IPS-NIHi7 (cell line): ENCODE results near the gene SCLY.

Source experiments
- DNase-seq: peaks from one replicate; pipeline ENCODE4 v3.0.0; 2012; ENCODE audit warnings: mixed read lengths; ENCODE audit errors: extremely low spot score

Gene SCLY

DNA sequence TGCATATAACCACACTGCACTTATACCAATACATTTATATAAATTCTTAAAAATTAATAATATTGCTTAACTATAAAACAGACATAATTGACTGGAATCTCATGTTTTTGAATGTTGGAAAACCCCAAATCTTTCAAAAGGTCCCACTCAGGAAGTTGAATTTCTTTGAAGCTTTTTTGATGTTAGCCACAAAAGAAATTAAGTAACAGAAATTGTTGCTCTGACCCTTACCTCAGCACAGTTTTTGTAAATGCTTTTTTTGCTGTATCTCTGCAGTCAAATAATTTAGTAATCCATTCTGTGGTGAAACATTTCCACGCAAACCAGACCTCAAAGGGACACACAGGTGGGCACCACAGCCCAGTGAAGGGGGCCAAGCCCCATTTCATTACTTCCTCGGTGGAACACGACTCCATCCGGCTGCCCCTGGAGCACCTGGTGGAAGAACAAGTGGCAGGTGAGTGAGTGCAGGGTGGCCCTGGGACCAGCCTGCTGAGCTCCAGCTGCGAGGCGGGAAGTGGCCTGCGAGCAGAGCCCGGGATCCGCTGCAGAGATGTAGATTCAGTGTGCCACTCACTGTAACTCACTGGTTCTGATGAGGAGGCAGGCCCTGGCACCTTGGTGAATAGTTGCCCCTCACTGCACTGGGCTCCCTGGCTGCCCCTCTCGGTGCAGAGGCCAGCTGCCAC lies 8.4 kb downstream of the SCLY start:
- DNase-seq, result no peak

DNA sequence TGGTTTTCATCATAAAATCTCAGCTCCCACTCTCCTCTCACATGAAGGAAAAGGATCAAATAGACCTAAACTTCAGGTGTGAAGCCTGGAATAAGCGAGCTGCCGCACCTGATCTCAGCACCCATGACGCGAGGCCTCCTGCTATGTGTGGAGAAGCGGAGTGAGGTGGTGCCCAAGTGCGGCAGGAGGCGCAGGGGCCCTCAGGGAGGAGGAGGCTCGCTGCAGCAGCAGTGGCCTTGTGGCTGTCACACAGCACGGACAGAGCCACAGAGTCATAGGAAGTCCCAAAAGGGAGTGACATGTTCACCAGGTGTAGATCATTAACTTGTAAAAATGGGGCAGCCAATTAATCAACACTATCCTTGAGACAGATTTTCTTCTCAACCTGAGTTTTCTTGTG lies 9.1 kb downstream of the SCLY start:
- no peak for DNase-seq

DNA sequence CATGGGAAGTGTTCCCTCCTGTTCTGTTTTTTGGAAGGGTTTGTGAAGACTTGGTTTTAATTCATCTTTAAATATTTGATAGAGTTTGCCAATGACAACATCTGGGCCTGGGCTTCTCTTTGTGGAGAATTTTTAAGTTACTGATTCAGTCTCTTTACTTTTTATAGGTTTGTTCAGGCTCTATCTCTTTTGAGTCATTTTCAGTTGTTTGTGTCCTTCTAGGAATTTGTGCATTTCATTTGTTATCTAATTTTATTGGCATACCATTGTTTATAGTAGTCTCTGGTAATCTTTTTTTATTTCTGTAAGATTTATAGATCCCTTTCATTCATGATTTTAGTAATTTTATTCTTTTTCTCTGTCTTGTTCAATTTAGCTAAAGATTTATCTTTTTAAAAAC lies 14.6 kb downstream of the SCLY start:
- no peak for DNase-seq

DNA sequence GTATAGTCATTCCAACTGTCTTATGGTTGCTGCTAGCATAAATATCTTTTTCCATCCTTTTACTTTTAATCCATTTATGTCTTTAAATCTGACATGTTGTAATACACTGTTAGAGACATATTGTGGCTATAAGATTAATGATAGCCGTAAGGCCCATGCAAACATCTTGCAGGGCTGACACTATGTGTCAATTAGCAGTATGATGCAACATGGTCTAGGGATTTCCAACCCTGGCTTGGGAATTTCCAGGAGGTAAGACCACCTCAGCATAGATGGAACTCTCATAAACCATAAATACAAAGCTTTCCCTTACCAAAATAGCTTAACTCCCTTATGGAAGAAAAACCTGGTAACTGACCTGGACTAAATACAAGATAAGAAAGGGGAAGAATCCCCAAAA lies 16.5 kb downstream of the SCLY start:
- DNase-seq, result no peak

DNA sequence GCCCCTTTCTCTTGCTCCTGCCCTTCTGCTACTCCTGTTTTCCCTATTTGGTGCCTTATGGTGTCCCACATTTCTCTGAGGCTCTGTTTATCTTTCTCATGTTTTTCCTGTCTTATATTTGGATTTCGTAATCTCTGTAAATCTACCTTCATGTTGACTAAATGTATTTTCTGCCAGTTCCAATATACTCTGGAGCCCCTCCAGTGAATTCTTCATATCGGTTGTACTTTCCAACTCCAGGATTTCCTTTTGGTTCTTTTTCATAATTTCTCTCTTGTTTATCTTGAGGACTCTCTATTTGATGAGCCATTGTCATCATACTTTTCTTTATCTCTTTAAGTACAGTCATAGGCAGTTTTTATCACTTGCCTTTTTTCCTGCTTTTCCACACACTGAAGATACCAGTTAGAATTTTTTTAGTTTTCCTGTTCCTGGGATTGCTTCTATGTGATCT lies 19.1 kb downstream of the SCLY start:
- no peak for DNase-seq

DNA sequence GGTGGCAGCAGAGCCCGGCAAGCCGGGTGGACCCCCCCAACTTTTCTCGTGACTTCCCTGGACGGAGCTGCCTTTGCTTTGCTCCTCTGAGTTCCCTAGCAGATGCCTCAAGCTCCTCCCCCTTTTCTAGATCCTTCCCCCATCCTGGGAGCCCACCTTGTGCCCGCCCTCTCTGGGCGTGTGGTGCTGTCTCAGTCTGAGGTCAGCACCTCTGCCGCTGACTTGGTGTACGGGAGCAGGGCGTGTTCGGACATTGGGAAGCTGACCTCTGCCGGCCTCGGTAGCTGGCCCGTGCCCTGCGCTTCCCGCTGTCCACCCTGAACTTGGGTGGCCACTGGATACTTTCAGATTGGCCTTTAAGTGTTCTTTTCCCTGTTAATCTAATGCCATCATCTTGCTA lies 19.7 kb downstream of the SCLY start:
- DNase-seq, result no peak

DNA sequence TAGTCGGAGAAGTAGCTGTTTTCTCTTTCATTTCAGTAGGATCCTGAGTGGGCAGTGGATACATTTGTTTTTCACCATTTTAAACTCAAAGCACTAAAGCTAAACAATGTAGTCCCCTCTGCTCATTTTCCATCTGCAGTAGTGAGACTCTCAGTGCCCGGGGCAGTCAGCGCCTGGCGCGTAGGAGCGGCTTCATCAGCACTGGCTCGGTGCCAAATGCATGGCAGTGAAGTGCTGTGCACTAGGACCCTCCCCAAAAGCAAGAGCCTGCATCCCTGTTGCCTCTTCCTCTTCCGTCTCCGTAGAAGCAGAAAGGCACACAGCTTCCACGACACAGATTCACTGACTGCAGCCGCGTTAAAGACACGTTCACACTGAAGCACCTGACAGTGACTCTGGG lies 20.3 kb downstream of the SCLY start:
- no peak for DNase-seq

DNA sequence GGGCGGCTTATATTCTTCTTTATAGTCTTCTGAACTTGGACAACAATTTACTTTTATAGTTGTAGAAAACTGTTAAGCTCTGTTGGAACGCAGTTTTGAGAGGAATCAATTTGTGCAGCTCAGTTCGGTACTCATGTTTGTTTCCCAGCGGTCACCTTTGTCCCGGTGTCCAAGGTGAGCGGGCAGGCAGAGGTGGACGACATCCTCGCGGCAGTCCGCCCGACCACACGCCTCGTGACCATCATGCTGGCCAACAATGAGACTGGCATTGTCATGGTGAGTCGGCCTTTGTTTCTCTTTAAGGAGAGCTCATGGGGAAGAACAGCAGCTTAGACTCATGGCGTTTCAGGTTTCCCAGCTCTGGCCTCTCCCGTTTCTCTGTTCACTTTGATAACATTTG lies 20.8 kb downstream of the SCLY start:
- DNase-seq, result no peak

DNA sequence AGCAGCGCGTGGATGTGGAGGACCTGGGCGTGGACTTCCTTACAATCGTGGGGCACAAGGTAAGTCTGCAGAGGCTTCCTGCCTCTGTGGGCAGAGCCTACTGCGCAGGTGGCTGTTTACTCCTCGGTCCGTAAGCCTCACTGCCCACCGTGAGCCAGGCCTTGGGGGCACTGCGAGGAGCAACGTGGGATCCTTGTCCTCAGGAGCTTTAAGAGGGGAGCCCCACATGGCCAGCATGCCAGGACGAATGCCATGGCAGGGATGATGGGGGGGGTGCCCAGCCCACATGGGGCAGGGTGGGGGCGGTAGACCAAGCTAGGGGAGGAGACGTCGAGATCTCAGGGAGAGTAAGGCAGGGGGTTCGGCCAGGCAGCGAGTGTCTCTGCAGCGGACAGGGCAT lies 21.4 kb downstream of the SCLY start:
- no peak for DNase-seq

DNA sequence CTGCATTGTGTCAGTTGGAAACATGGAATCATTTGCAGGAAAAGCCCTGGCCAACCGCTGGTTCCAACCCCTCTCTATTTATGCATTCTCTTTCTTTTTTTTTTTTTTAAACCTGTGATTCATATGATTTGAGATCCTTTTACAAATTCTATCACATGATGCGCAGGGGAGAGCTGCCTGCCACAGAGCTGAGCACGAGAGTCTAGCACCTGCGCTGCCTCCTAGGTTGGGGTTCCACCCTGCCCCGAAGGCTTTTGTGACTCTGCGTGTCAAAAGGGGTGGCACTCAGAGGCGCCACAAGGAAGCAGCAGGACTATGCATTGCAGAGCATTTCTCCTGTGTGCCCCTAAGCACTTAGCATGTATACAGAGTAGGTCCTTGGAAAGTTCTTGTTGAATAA lies 22.0 kb downstream of the SCLY start:
- no peak for DNase-seq

DNA sequence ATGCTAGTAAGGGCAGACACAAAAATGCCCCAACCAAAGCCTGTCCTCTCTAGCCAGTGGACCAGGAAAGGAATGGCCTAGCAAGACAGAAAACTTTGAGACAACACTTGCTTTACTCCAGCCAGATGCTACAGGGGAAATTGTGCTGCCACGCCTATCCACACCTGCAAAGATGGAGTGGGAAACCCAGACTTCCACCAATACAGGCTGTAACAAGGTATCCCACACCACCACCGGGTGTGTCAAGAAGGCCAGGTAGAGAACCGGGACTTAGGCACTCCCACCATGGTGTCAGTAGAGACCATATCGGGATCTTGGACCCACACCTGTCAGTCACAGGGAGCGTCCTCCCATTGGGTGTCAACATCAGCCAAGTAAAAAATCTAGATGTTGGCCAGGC lies 23.1 kb downstream of the SCLY start:
- DNase-seq, result no peak

DNA sequence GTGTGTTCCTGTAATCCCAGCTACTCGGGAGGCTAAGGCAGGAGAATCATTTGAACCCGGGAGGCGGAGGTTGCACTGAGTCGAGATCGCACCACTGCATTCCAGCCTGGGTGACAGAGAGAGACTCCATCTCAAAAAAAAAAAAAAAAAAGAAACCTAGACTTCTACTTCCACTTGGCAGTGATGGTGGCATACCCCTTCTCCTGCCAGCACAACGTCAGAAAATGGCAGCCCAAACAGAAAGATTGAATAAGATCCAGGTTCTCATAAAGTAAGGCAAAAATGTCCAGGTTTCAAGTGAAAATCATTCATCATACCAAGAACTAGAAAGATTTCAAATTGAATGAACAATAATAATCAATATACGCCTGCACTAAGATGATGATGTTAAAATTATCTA lies 24.0 kb downstream of the SCLY start:
- DNase-seq, result no peak

DNA sequence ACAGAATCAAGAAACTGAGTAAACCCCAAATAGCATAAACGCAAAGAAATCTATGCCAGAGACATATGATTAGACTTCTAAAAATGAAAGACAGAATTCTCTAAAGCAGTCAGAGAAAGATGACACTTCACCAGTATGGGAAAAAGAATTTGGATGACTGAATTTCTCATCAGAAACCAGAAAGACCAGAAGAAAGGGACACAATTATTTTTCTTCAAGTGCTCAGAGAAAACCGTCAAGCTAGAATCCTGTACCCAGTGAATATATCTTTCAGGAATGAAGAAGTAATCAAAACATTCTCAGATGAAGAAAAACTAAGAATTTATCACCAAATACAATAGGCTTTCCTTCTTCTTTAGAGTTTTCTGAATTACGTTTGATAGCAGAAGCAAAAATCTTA lies 25.1 kb downstream of the SCLY start:
- no peak for DNase-seq

DNA sequence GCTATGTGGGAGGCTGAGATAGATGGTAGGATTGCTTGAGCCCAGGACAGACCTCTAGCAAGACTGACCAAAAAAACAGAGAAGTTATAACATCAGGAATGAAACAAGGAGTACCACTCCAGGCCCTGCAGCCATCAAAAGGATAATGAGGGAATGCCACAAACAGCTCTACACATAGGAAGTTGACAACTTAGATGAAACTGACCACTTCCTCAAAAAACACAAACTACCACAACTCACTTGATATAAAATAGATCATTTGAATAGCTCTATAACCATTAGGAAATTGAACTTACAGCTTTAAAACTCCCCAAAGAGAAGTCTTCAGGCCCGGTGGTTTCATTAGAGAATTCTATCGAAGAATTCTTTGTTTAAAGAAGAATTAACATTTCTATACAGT lies 26.4 kb downstream of the SCLY start:
- DNase-seq, result no peak

DNA sequence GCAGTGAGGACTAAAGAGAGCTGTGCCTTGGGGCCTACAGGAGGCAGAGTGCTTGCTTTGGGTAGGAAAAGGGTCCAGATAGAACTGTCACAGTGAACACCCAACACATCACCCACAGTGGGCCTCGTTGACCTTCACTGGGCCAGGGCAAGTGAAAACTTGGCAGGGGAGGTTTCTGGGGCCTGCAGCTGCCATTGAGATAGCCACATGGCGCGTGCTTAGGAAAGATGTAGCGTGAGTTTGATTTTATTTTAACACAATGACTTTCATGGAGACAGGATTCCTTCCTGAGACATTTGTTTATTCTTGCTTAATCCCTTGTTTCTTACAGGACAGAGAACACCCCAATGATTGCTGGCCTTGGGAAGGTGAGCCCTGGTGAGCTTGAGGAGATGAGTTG lies 30.1 kb downstream of the SCLY start:
- DNase-seq, result no peak

DNA sequence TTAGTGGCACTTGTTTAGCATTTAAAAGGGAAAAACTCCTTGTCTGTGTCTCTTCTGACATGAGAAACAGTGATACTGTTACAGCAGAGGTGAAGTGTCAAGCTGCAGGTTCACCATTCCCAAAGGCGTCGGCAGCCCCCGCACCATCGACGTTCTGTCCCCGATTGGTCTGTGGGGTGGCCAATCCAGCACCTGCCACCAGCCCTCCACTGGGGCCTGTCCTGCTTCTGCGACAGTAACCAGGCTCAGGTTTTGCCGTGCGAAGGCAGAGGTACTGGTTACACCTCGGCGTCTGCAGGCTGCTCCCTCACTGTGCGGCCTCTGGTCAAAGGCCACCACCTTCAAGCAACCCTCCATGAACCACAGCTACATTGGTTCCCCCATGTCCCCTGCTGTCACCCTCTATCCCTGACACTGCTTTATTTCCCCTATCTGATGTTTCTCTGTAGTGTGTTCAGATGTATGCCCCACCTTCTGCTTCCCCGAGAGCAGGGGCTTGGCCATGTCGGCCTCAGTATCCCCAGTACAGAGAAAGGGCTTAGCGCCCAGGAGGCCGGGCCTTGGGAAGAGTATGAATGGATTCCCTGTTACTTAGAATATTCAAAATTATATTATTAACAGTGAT lies 30.7 kb downstream of the SCLY start:
- no peak for DNase-seq

DNA sequence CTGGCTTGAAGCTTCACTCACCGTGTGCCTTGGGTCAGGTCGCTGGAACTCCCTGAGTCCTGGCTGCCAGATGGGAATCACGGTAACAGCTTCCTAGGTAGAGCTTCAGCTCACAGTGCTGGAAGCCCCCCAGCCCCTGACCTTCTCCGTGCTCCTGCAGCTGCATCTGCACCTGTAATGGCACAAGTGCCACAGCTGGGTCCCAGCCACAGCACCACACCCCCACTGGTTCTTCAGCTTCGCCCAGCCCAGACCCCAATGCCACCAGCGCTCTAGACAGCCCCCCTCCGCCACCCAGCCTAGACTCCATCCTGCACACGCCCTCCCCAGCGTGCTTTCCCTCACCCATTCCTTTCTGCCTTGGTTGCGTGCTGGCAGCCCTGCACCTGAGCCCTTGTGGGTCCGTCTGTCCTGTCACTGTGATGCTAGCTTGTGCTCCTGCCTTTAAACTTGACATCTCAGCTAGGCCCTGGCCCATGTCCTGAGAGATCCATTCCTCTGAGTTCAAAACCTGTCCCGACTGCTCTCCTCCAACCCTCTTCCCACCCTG lies 31.8 kb downstream of the SCLY start:
- DNase-seq, result peak; percentile 7

DNA sequence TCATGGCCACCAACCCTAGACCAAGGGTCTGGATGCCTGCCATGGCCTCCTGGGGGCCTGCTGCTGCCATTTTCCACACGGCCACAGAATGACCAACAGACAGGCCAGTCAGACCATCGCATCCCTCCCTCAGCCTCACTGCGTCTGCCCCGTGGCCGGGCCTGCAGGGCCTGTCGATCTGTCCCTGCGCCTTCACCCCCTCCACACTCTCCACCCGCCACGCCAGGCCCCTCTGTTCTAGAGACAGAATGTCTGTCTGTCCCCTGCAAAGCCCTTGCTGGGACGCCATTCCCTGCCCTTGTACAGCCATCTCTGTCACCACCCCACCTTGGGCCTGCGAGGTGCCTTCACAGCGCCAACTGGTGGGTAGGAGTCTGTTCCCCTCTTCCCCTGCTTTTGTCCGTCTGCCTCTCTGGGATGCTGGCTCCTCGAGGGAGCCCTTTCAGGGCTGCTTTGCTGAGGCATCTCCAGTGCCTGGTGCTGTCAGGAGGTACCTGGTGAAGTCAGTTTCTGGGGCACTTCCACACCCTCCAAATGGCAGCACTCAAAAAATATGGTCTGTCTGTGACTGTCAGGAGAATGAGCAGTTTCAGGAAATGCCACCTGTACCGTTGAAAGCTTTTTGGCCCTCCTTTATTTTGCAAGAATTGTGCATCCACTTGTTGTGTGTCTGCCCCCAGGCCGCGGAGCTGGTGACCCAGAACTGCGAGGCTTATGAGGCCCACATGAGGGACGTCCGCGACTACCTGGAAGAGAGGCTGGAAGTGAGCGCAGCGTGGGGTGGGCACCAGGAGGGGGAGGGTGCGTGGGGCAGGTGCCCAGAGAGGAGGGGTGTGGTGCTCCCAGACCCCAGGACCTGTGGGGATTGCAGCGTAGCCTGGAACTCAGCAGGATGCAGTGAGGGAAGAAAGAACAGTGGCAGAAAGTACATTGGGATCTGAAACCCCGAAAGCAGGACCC lies 32.7 kb downstream of the SCLY start:
- DNase-seq, result peak; percentile 21

DNA sequence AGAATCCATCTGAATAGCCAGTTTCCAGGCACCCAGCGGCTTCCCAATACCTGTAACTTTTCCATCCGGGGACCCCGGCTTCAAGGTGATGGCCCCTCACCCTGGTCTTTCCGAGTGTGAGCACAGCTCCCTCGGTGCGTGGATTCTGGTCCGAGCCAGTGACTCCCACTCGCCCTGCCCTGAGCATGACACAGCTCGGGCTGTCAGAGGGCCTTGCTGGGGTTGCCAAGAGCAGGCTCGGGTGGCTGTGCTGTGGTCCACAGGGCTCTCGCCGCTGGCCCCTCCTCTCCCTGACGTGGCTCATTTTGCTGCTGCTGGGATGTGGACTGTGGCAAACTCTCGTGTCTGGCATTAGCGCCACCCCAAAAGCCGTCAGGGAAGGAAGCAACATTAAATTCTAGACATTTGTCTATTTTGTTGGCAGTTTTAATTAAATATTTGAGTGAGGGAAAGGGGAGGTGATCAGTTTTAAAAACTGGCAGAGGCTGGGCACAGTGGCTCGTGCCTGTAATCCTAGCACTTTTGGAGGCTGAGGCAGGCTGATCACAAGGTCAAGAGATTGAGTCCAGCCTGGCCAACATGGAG lies 33.7 kb downstream of the SCLY start:
- DNase-seq, result no peak

DNA sequence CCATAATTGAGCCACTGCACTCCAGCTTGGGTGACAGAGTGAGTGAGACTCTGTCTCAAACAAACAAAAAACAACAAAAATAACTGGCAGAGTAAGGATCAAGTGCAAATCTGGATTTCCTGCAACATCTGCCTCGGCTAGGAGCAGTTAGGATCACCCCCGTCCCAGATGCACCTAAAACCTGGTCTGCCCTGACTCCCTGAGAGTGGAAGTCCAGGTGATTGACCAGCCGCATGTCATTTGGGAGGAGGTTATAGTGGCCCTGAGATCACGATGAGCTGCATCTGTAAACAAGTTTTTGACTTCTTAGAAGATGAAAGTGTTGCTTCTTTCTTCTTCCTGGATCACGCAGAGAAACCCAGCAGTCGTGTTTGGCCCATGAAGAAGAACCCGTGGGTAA lies 34.3 kb downstream of the SCLY start:
- no peak for DNase-seq

DNA sequence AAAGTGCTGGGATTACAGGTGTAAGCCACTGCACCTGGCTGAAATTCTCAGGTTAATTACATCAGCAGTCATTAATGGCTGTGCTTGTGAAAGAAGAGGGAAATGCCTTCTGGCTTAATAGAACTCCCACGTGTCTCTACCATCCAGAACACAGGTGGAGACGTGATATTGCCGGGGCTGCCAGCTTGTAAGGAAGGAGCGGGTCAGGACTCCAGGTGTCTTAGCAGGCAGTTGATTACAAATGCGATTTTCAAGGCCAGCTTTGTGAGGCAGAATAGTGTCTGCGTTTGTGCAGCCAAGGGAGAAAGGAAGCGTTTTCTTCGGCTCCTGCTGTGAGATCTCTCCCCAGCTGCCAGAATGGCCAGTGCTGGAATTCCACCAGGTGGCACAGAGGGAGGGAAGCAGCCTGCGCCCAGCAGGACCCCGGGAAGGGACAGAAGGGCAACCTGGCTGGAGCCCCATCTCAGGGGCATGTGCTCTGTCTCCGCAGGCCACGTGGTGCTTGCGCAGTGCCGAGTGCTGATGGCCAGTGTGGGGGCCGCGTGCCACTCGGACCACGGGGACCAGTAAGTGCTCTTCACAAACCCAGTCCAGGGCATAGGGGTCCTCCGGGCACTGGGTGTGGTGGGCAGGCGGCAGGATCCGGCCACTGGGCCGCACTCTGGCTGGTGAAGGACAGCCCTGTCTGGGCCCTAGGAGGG lies 35.7 kb downstream of the SCLY start:
- DNase-seq, result peak; percentile 34
